ENCODE data around the gene LRRC7.

DNA sequence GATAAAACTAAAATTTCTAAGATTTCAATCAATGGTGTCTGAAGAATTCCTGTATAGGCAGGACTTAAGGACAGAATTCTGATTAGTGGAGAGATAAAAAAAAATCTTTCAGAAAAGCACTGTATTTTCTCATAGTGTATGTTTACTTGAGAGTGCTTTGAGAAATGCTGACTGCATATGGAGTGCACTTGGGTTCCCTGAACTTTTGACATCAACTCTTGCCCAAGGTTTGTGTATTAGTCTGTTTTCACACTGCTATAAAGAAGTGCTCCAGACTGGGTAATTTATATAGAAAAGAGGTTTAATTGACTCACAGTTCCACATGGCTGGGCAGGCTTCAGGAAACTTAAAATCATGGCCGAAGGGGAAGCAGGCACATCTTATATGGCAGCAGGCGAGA lies 362.7 kb downstream of the LRRC7 start:
- TF ChIP-seq, protein P1, sequence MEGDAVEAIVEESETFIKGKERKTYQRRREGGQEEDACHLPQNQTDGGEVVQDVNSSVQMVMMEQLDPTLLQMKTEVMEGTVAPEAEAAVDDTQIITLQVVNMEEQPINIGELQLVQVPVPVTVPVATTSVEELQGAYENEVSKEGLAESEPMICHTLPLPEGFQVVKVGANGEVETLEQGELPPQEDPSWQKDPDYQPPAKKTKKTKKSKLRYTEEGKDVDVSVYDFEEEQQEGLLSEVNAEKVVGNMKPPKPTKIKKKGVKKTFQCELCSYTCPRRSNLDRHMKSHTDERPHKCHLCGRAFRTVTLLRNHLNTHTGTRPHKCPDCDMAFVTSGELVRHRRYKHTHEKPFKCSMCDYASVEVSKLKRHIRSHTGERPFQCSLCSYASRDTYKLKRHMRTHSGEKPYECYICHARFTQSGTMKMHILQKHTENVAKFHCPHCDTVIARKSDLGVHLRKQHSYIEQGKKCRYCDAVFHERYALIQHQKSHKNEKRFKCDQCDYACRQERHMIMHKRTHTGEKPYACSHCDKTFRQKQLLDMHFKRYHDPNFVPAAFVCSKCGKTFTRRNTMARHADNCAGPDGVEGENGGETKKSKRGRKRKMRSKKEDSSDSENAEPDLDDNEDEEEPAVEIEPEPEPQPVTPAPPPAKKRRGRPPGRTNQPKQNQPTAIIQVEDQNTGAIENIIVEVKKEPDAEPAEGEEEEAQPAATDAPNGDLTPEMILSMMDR (IDR thresholded peaks at IDR 0.05) = no peak
- TF ChIP-seq CHD2 (IDR thresholded peaks at IDR 0.05; ENCODE audit: low read length, partially characterized antibody) (no peak), TCF12 (IDR thresholded peaks at IDR 0.05) (no peak), EZH2phosphoT487 (IDR thresholded peaks at IDR 0.05; ENCODE audit: borderline replicate concordance, low read depth) (no peak), FOSL2 (IDR thresholded peaks at IDR 0.05; ENCODE audit: borderline replicate concordance, low read depth) (no peak)
- TF ChIP-seq, protein P2, sequence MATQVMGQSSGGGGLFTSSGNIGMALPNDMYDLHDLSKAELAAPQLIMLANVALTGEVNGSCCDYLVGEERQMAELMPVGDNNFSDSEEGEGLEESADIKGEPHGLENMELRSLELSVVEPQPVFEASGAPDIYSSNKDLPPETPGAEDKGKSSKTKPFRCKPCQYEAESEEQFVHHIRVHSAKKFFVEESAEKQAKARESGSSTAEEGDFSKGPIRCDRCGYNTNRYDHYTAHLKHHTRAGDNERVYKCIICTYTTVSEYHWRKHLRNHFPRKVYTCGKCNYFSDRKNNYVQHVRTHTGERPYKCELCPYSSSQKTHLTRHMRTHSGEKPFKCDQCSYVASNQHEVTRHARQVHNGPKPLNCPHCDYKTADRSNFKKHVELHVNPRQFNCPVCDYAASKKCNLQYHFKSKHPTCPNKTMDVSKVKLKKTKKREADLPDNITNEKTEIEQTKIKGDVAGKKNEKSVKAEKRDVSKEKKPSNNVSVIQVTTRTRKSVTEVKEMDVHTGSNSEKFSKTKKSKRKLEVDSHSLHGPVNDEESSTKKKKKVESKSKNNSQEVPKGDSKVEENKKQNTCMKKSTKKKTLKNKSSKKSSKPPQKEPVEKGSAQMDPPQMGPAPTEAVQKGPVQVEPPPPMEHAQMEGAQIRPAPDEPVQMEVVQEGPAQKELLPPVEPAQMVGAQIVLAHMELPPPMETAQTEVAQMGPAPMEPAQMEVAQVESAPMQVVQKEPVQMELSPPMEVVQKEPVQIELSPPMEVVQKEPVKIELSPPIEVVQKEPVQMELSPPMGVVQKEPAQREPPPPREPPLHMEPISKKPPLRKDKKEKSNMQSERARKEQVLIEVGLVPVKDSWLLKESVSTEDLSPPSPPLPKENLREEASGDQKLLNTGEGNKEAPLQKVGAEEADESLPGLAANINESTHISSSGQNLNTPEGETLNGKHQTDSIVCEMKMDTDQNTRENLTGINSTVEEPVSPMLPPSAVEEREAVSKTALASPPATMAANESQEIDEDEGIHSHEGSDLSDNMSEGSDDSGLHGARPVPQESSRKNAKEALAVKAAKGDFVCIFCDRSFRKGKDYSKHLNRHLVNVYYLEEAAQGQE (IDR thresholded peaks at IDR 0.05; ENCODE audit: low read depth, low read length) = no peak

All from SK-N-SH (cell line).